Mesenchymal stem cell (in vitro differentiated cells and primary cell): Measurements from ENCODE around the gene CDH19.

ENCODE experiments used
- DNase-seq: peaks from one replicate; pipeline ENCODE4 v3.0.0-alpha.2; 2013
- H2AFZ ChIP-seq: one replicate; pipeline ENCODE4 v1.6.1; 2013; ENCODE audit warnings: low read depth, mild to moderate bottlenecking, control low read depth, inconsistent platforms, low read length, moderate library complexity
- H2AK5ac ChIP-seq: 2 replicates; pipeline ENCODE4 v1.6.1; 2013; ENCODE audit warnings: low read length, moderate library complexity, mild to moderate bottlenecking, inconsistent platforms; ENCODE audit not compliant: severe bottlenecking
- H2BK120ac ChIP-seq: one replicate; pipeline ENCODE4 v1.6.1; 2013; ENCODE audit warnings: low read depth, mild to moderate bottlenecking, inconsistent platforms, low read length, moderate library complexity
- H2BK12ac ChIP-seq, 2 experiments: one replicate each; pipeline ENCODE4 v1.6.1; 2013; ENCODE audit warnings: inconsistent platforms in 2 of 2, low read length in 2 of 2, mild to moderate bottlenecking in 2 of 2, moderate library complexity in 2 of 2, control low read depth in 1 of 2
- H2BK15ac ChIP-seq: one replicate; pipeline ENCODE4 v1.6.1; 2013; ENCODE audit warnings: mild to moderate bottlenecking, low read depth, inconsistent platforms; ENCODE audit not compliant: poor library complexity, severe bottlenecking
- H2BK5ac ChIP-seq: 2 replicates; pipeline ENCODE4 v1.6.1; 2013; ENCODE audit warnings: low read depth, mild to moderate bottlenecking, low read length, control low read depth, inconsistent platforms; ENCODE audit not compliant: poor library complexity, severe bottlenecking
- H3K14ac ChIP-seq, 2 experiments: one replicate each; pipeline ENCODE4 v1.6.1; 2013; ENCODE audit warnings: inconsistent platforms in 2 of 2, low read length in 2 of 2, control low read depth in 1 of 2, mild to moderate bottlenecking in 1 of 2, moderate library complexity in 1 of 2
- H3K18ac ChIP-seq, 2 experiments: one replicate each; pipeline ENCODE4 v1.6.1; 2013; ENCODE audit warnings: inconsistent platforms in 2 of 2, low read length in 2 of 2, control low read depth in 1 of 2, low read depth in 1 of 2, mild to moderate bottlenecking in 1 of 2
- H3K23ac ChIP-seq, 2 experiments: one replicate each; pipeline ENCODE4 v1.6.1; 2013; ENCODE audit warnings: inconsistent platforms in 2 of 2, low read length in 2 of 2, mild to moderate bottlenecking in 2 of 2, moderate library complexity in 2 of 2, control low read depth in 1 of 2
- H3K27ac ChIP-seq: 2 replicates; pipeline ENCODE4 v1.5.1; 2013; ENCODE audit warnings: mild to moderate bottlenecking, moderate library complexity, low read length, control low read depth, inconsistent platforms; ENCODE audit not compliant: poor library complexity, severe bottlenecking
- H3K27me3 ChIP-seq, 2 experiments: 2 replicates each; pipeline versions ENCODE4 v1.6.1 to v1.7.0; 2013; ENCODE audit warnings: low read length in 2 of 2, mild to moderate bottlenecking in 2 of 2, moderate library complexity in 2 of 2, control low read depth in 1 of 2, inconsistent platforms in 1 of 2; ENCODE audit not compliant: control insufficient read depth in 1 of 2, insufficient read depth in 1 of 2
- H3K36me3 ChIP-seq, 2 experiments: 2 replicates each; pipeline versions ENCODE4 v1.6.1 to v1.7.0; 2013; ENCODE audit warnings: low read length in 2 of 2, control low read depth in 1 of 2, inconsistent platforms in 1 of 2, low read depth in 1 of 2, mild to moderate bottlenecking in 1 of 2; ENCODE audit not compliant: insufficient read depth in 2 of 2, control insufficient read depth in 1 of 2
- H3K4ac ChIP-seq, 2 experiments: one replicate each; pipeline ENCODE4 v1.6.1; 2013; ENCODE audit warnings: inconsistent platforms in 2 of 2, low read length in 2 of 2, mild to moderate bottlenecking in 2 of 2, moderate library complexity in 2 of 2, control low read depth in 1 of 2, low read depth in 1 of 2
- H3K4me1 ChIP-seq: 2 replicates; pipeline ENCODE4 v1.6.1; 2013; ENCODE audit warnings: low read depth, low read length, control low read depth; ENCODE audit not compliant: control insufficient read depth, insufficient read depth
- H3K4me2 ChIP-seq: 2 replicates; pipeline ENCODE4 v1.6.1; 2013; ENCODE audit warnings: low read length, mild to moderate bottlenecking, inconsistent platforms; ENCODE audit not compliant: poor library complexity, severe bottlenecking
- H3K4me3 ChIP-seq, 2 experiments: 2 replicates each; pipeline versions ENCODE4 v1.5.1 to v1.7.0; 2013; ENCODE audit warnings: low read length in 2 of 2, mild to moderate bottlenecking in 2 of 2, control low read depth in 1 of 2, low read depth in 1 of 2; ENCODE audit not compliant: insufficient read depth in 1 of 2
- H3K79me1 ChIP-seq: replicated peaks from 2 replicates; pipeline ENCODE4 v1.6.1; 2013; ENCODE audit warnings: mild to moderate bottlenecking, control low read depth, low read length, inconsistent platforms; ENCODE audit not compliant: poor library complexity, severe bottlenecking
- H3K9ac ChIP-seq: 2 replicates; pipeline ENCODE4 v1.7.0; 2013; ENCODE audit warnings: mild to moderate bottlenecking, low read length, moderate library complexity
- H3K9me3 ChIP-seq: 2 replicates; pipeline ENCODE4 v1.7.0; 2013; ENCODE audit warnings: mild to moderate bottlenecking, low read length; ENCODE audit not compliant: control insufficient read depth
- H4K8ac ChIP-seq: one replicate; pipeline ENCODE4 v1.6.1; 2013; ENCODE audit warnings: inconsistent platforms, mild to moderate bottlenecking, low read length, moderate library complexity
- H4K91ac ChIP-seq: one replicate; pipeline ENCODE4 v1.6.1; 2013; ENCODE audit warnings: mild to moderate bottlenecking, low read length, inconsistent platforms
- WGBS: methylation state at CpG from one replicate; pipeline ENCODE4 v1.1.7; 2013; ENCODE audit warnings: mixed read lengths; 5-methylcytosine and 5-hydroxymethylcytosine counted together

CDH19 gene

DNA sequence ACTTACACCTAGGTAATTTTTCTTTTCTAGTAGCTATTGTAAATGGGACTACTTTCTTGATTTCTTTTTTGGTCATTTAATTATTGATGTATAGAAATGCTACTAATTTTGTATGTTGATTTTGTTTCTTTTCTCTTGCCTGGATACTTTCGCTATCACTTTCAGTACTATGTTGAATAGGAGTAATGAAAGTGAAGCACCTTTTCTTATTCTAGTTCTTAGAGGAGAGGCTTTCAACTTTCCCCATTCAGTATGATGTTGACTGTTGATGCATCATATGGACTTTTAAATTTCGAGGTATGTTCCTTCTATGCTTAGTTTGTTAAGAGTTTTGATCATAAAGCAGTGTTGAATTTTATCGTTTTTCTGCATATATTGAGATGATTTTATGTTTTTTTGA, 142.5 kb downstream of the CDH19 start:
- H3K4me3 ChIP-seq = no peak overlapping the region
- H2AK5ac ChIP-seq = no peak overlapping the region
- H2BK120ac ChIP-seq = no peak overlapping the region
- no peak overlapping the region for H3K4me2 ChIP-seq
- H3K4ac ChIP-seq = no peak overlapping the region
- no peaks in the 10 kb centered on the region for H3K36me3 ChIP-seq
- H4K8ac ChIP-seq = no peak overlapping the region
- no peak overlapping the region for H3K14ac ChIP-seq
- no peak overlapping the region for H2BK15ac ChIP-seq
- no peaks in the 10 kb centered on the region for H3K9me3 ChIP-seq
- DNase-seq = no peak
- no peak overlapping the region for H3K23ac ChIP-seq
- 27% methylated on average over 2 of the region's 3 CpGs for WGBS
- no peaks in the 10 kb centered on the region for H3K27me3 ChIP-seq
- no peak overlapping the region for H3K9ac ChIP-seq
- H2AFZ ChIP-seq = no peak overlapping the region
- H2BK12ac ChIP-seq = no peak overlapping the region
- no peak overlapping the region for H4K91ac ChIP-seq
- H2BK5ac ChIP-seq = no peak overlapping the region
- H3K4me1 ChIP-seq = no peaks in the 10 kb centered on the region
- H3K79me1 ChIP-seq = no peaks in the 10 kb centered on the region
- H3K18ac ChIP-seq = no peak overlapping the region
- no peak overlapping the region for H3K27ac ChIP-seq

- no peak overlapping the region for H4K8ac ChIP-seq
- no peak overlapping the region for H3K4me3 ChIP-seq
- no peak overlapping the region for H2BK120ac ChIP-seq
- no peak overlapping the region for H2BK15ac ChIP-seq
- WGBS = 94% methylated on average over 1 of the region's 1 CpG
- H4K91ac ChIP-seq = no peak overlapping the region
- no peak overlapping the region for H3K27ac ChIP-seq
- no peaks in the 10 kb centered on the region for H3K4me1 ChIP-seq
- no peak overlapping the region for H2AFZ ChIP-seq
- H3K27me3 ChIP-seq = no peaks in the 10 kb centered on the region
- no peak overlapping the region for H2BK5ac ChIP-seq
- H2BK12ac ChIP-seq = no peak overlapping the region
- no peak for DNase-seq
- no peaks in the 10 kb centered on the region for H3K36me3 ChIP-seq
- H3K9ac ChIP-seq = no peak overlapping the region
- no peak overlapping the region for H3K4ac ChIP-seq
- peaks cover 3% of the 10 kb centered on the region for H3K9me3 ChIP-seq
- H3K79me1 ChIP-seq = no peaks in the 10 kb centered on the region
- H3K23ac ChIP-seq = no peak overlapping the region
- no peak overlapping the region for H3K14ac ChIP-seq
- no peak overlapping the region for H2AK5ac ChIP-seq
- no peak overlapping the region for H3K4me2 ChIP-seq
- H3K18ac ChIP-seq = no peak overlapping the region
Measured at GRCh38 chr18:66457245-66457644, 146.6 kb downstream of the CDH19 start.
